GM12878 (cell line): ENCODE results near the gene MCM3AP. TPM values are rescaled to one million over a fixed set of nuclear protein-coding genes. Genes with fewer than 3 reads are reported as not detected.

ENCODE experiments used
- ATAC-seq: fragments of 200-7000 bp; cut with Tn5 transposase; 3 replicates; pipeline ENCODE4 v1.9.1; 2020; ENCODE audit warnings: mild to moderate bottlenecking, moderate library complexity
- BruUV-seq: library from RNA; stranded (reverse); fragments of 400-500 nt; replicated peaks from 2 replicates; lab custom pipeline; 2021; lab: Mats Ljungman, UMichigan
- CTCF ChIA-PET: fragments of 300-600 bp; sonication (Branson Sonifier 250); formaldehyde crosslinking; extraction: SDS; loops from one replicate; lab custom pipeline; 2021; ENCODE audit warnings: inconsistent platforms; lab: Yijun Ruan, JAX
- POLR2A ChIA-PET: fragments of 350-600 bp; formaldehyde crosslinking; extraction: SDS; loops from one replicate; lab custom pipeline; 2021; ENCODE audit warnings: inconsistent platforms; lab: Charles Lee
- RAD21 ChIA-PET: fragments of 300-600 bp; sonication (Branson Sonifier 250); formaldehyde crosslinking; loops from one replicate; lab custom pipeline; 2023; ENCODE audit warnings: antibody characterized with exemption; ENCODE audit not compliant: unreplicated experiment; lab: Charles Lee
- SMC1A ChIA-PET: fragments of 300-600 bp; sonication (Branson Sonifier 250); formaldehyde crosslinking; loops from one replicate; lab custom pipeline; 2023; ENCODE audit not compliant: unreplicated experiment, uncharacterized antibody; lab: Charles Lee
- DNase-seq: peaks from one replicate; pipeline ENCODE4 v3.0.0-alpha.2; 2011; ENCODE audit warnings: low read depth, low spot score
- FAIRE-seq: peaks from 3 replicates; lab custom pipeline; 2011; peaks lifted over from hg19 to GRCh38; lab: Jason Lieb, UNC
- H2AFZ ChIP-seq: 2 replicates; pipeline ENCODE4 v1.6.0; 2011; ENCODE audit warnings: low read depth, low read length, control low read depth; ENCODE audit not compliant: control insufficient read depth
- H3K27ac ChIP-seq: 2 replicates; pipeline ENCODE4 v1.5.1; 2011; ENCODE audit warnings: control low read depth; ENCODE audit not compliant: control insufficient read depth, insufficient read depth
- H3K27me3 ChIP-seq, 2 experiments: replicated peaks in 1 of 2; 2 replicates each; pipeline versions ENCODE4 v1.6.0 to v1.6.1; 2011; ENCODE audit warnings: low read length in 1 of 2; ENCODE audit not compliant: control insufficient read depth in 2 of 2, insufficient read depth in 2 of 2
- H3K36me3 ChIP-seq, 2 experiments: 2 replicates each; pipeline ENCODE4 v1.5.1; 2011; ENCODE audit warnings: low read length in 1 of 2; ENCODE audit not compliant: control insufficient read depth in 2 of 2, insufficient read depth in 2 of 2
- H3K4me1 ChIP-seq: 2 replicates; pipeline ENCODE4 v1.6.1; 2011; ENCODE audit warnings: mild to moderate bottlenecking, low read length, moderate library complexity, mixed read lengths; ENCODE audit not compliant: control insufficient read depth, insufficient read depth
- H3K4me2 ChIP-seq: 2 replicates; pipeline ENCODE4 v1.6.0; 2011; ENCODE audit warnings: control low read depth; ENCODE audit not compliant: control insufficient read depth, insufficient read depth
- H3K4me3 ChIP-seq: fragments of 200-600 bp; sonication (generic); 2 replicates; pipeline ENCODE4 v1.5.1; 2016
- H3K79me2 ChIP-seq: 2 replicates; pipeline ENCODE4 v1.6.0; 2011; ENCODE audit warnings: low read length; ENCODE audit not compliant: control insufficient read depth, insufficient read depth
- H3K9ac ChIP-seq: 2 replicates; pipeline ENCODE4 v1.8.0; 2011; ENCODE audit warnings: low read length, control low read depth, mixed read lengths; ENCODE audit not compliant: control insufficient read depth, insufficient read depth
- H3K9me3 ChIP-seq: replicated peaks from 3 replicates; pipeline ENCODE4 v1.5.1; 2011; ENCODE audit warnings: mild to moderate bottlenecking, low read length; ENCODE audit not compliant: control insufficient read depth, insufficient read depth
- H4K20me1 ChIP-seq: 2 replicates; pipeline ENCODE4 v1.6.0; 2011; ENCODE audit not compliant: control insufficient read depth, insufficient read depth
- BACH1 ChIP-seq: fragments of 450-650 bp; IDR thresholded peaks from 2 replicates; pipeline ENCODE4 v1.6.1; 2017; ENCODE audit warnings: mild to moderate bottlenecking, borderline replicate concordance
- CEBPZ ChIP-seq: fragments of 150-350 bp; IDR thresholded peaks from 2 replicates; pipeline ENCODE4 v1.6.1; 2016; ENCODE audit warnings: low read depth, low read length
- CHD2 ChIP-seq: IDR thresholded peaks from 2 replicates; pipeline ENCODE4 v1.6.1; 2011; ENCODE audit warnings: low read depth, low read length, improper control_type of control experiment, borderline replicate concordance
- CREM ChIP-seq: IDR thresholded peaks from 2 replicates; pipeline ENCODE4 v1.6.1; 2014; ENCODE audit warnings: antibody characterized with exemption, low read depth
- HDAC6 ChIP-seq: fragments of 200-600 bp; sonication (generic); IDR thresholded peaks from one replicate; pipeline ENCODE4 v1.8.0; 2017; ENCODE audit warnings: antibody characterized with exemption; ENCODE audit not compliant: unreplicated experiment
- MEF2B ChIP-seq: fragments of 450-650 bp; IDR thresholded peaks from 2 replicates; pipeline ENCODE4 v1.6.1; 2018; ENCODE audit warnings: mild to moderate bottlenecking, moderate library complexity; ENCODE audit not compliant: partially characterized antibody, poor library complexity, severe bottlenecking
- MXI1 ChIP-seq: fragments of 150-350 bp; IDR thresholded peaks from 2 replicates; pipeline ENCODE4 v1.6.1; 2011; ENCODE audit warnings: low read depth, mild to moderate bottlenecking, inconsistent platforms, low read length, improper control_type of control experiment
- MYC ChIP-seq: IDR thresholded peaks from 2 replicates; pipeline ENCODE4 v1.6.1; 2011; ENCODE audit warnings: mild to moderate bottlenecking, low read length, moderate library complexity, inconsistent platforms; ENCODE audit not compliant: insufficient read depth, insufficient replicate concordance, insufficient read length, severe bottlenecking
- PAX5 ChIP-seq: IDR thresholded peaks from 2 replicates; pipeline ENCODE4 v1.6.1; 2011; ENCODE audit warnings: low read depth, low read length, borderline replicate concordance
- POLR2A ChIP-seq: IDR thresholded peaks from 2 replicates; pipeline ENCODE4 v1.6.1; 2011; ENCODE audit warnings: low read depth, mild to moderate bottlenecking, low read length
- POLR2AphosphoS5 ChIP-seq: IDR thresholded peaks from 2 replicates; pipeline ENCODE4 v1.6.1; 2011; ENCODE audit warnings: mild to moderate bottlenecking, low read length, inconsistent platforms
- SMARCA5 ChIP-seq: fragments of 450-650 bp; IDR thresholded peaks from 2 replicates; pipeline ENCODE4 v1.6.1; 2017; ENCODE audit warnings: mild to moderate bottlenecking
- TCF12 ChIP-seq: IDR thresholded peaks from 2 replicates; pipeline ENCODE4 v1.6.1; 2011; ENCODE audit warnings: low read depth, mild to moderate bottlenecking, low read length
- YBX1 ChIP-seq: fragments of 450-650 bp; IDR thresholded peaks from 2 replicates; pipeline ENCODE4 v1.6.1; 2016; ENCODE audit warnings: antibody characterized with exemption
- ZBTB40 ChIP-seq: fragments of 450-650 bp; IDR thresholded peaks from 2 replicates; pipeline ENCODE4 v1.6.1; 2016; ENCODE audit warnings: mild to moderate bottlenecking, moderate library complexity, borderline replicate concordance
- ZNF207 ChIP-seq: fragments of 450-650 bp; IDR thresholded peaks from 2 replicates; pipeline ENCODE4 v1.6.1; 2014; ENCODE audit warnings: antibody characterized with exemption, mild to moderate bottlenecking, borderline replicate concordance
- WGBS: methylation state at CpG from one replicate; pipeline ENCODE4 v1.1.6; 2016; ENCODE audit warnings: low lambda C conversion rate; ENCODE audit not compliant: insufficient replicate concordance, insufficient coverage; ENCODE audit errors: missing lambda C conversion rate; 5-methylcytosine and 5-hydroxymethylcytosine counted together
- in situ Hi-C: fragments of 300-500 bp; cut with MboI; formaldehyde crosslinking; loops from 9 replicates; pipeline ENCODE4 v1.14.3; 2018; ENCODE audit warnings: mixed read lengths
- intact Hi-C: fragments of 100-400 bp; cut with micrococcal nuclease; formaldehyde crosslinking; loops from one replicate; pipeline ENCODE4 v1.14.2; 2022; ENCODE audit not compliant: unreplicated experiment
- polyA plus RNA-seq, 11 experiments: library from polyadenylated mRNA; depleted of rRNA in 4 of 11; unstranded in 6 of 11; stranded (reverse) in 5 of 11; fragments of >200 nt; fragmentation: Nextera tagmentation in 4 of 11; fragmentation: Illumina TruSeq in 1 of 11; extraction: Ambion mirVana in 4 of 11; extraction: Trizol in 1 of 11; gene quantifications; 1 replicate in 1 of 11; 2 replicates in 10 of 11; pipeline versions ENCODE4 v1.2.1 to v1.2.3, GENCODE V29; 2011 to 2016; ENCODE audit warnings: inconsistent platforms in 2 of 11, missing spikeins in 2 of 11, low read depth in 1 of 11
- total RNA-seq, 4 experiments: library from RNA; depleted of rRNA in 3 of 4; stranded (reverse); fragments of >200 nt in 3 of 4; fragmentation: Illumina TruSeq in 1 of 4; extraction: Trizol in 1 of 4; gene quantifications; 2 replicates each; pipeline versions ENCODE4 v1.2.1 to v1.2.3, GENCODE V29; 2013 to 2021

The MCM3AP gene
- total and polyA plus RNA-seq, 10 of the 15 experiments (the other 5 are each of a cell fraction or from before 2014, with no cell fraction given) = 6.1 to 95.7 (median 47.0) TPM

- Histone ChIP-seq H4K20me1 (no peaks in the 10 kb centered on the region), H3K27ac (peak within 1 kb of the TSS; percentile 73), H3K4me2 (peak within 1 kb of the TSS; percentile 90), H2AFZ (peak within 1 kb of the TSS; percentile 81), H3K9me3 (no peaks in the 10 kb centered on the region), H3K4me1 (peaks cover 5% of the 10 kb centered on the region; the same call in 1 of the 2 replicates), H3K9ac (peak within 1 kb of the TSS; percentile 73), H3K79me2 (peaks cover 50% of the 10 kb centered on the region), H3K4me3 (peak within 1 kb of the TSS; percentile 81), H3K36me3 (peaks cover 0 to 6% of the 10 kb centered on the region in 2 experiments; a peak in 2 of 4 replicates), H3K27me3 (no peaks in the 10 kb centered on the region)
- intact Hi-C loops (loop anchor here (1.0 to 5.0 kb wide), 3 partner anchors 59 to 96 kb away; partner anchors contain the start of genes MCM3AP, PCNT and YBEY), in situ Hi-C loops (no loop called here)
- no peak for FAIRE-seq
- RAD21 ChIA-PET = interaction anchor here (0.7 to 4.0 kb wide), 4 partner anchors 22 to 95 kb away, joined by 3 to 19 read pairs (median 4); partner anchors contain the start of gene C21orf58
- SMC1A ChIA-PET = no interaction called here
- no TSS peak for BruUV-seq
- DNase-seq = peak; percentile 83
- under 1% methylated on average over 54 of the region's 77 CpGs for WGBS
- CTCF ChIA-PET = interaction anchor here (5.3 to 9.7 kb wide), 2 partner anchors 23 to 85 kb away, joined by 34 to 59 read pairs; no protein-coding TSS in a partner anchor
- peak; percentile 90 for ATAC-seq
- POLR2A ChIA-PET = interaction anchor here (0.9 to 1.7 kb wide), 2 partner anchors 58 to 97 kb away, joined by 3 to 7 read pairs; partner anchors contain the start of gene YBEY
- peak; percentile 8; the same call in 1 of the 2 replicates for TF ChIP-seq MXI1
- TF ChIP-seq SMARCA5 = peak; percentile 45; the same call in 1 of the 2 replicates
- peak; percentile 80 for TF ChIP-seq POLR2A
- 0 out of 2 replicates have a peak, but pooled peaks have one; percentile 55 for TF ChIP-seq ZNF207
- TF ChIP-seq CREM = peak; percentile 15; the same call in 1 of the 2 replicates
- TF ChIP-seq POLR2AphosphoS5 = peak; percentile 43; the same call in 1 of the 2 replicates
- peak; percentile 42 for TF ChIP-seq MYC
- no peak for TF ChIP-seq HDAC6
- TF ChIP-seq TCF12 = peak; percentile 93
- peak; percentile 43; the same call in 1 of the 2 replicates for TF ChIP-seq CHD2
- TF ChIP-seq YBX1 = no peak
- peak; percentile 86 for TF ChIP-seq PAX5
- TF ChIP-seq CEBPZ = no peak
- TF ChIP-seq BACH1 = peak; percentile 44; the same call in 1 of the 2 replicates
- TF ChIP-seq MEF2B = no peak
- no peak for TF ChIP-seq ZBTB40
Measured at GRCh38 chr21:46228345-46229051, 56.9 kb downstream of the MCM3AP start, which contains the start of gene LSS. LSS (minus strand) TSS chr21:46228774; CDS start chr21:46228745, 29 bp downstream.
